Esophagus muscularis mucosa (tissue), 4 donors: ENCODE data around the gene CD99L2. TPM values are rescaled to one million over a fixed set of nuclear protein-coding genes. Genes with fewer than 3 reads are reported as not detected.
"Not testable (repeated sequence)": the region's sequence is repeated elsewhere in the genome, so short reads cannot be mapped to it uniquely, and the experiment has no call there.

Experiments used
- DNase-seq: peaks from one replicate; pipeline ENCODE4 v3.0.0-alpha.2; 2017; ENCODE audit errors: extremely low spot score
- H3K27ac ChIP-seq, 4 donors: fragments of 200-600 bp; sonication (generic); replicated peaks in 1 of 4; 1 replicate in 3 of 4; 2 replicates in 1 of 4; pipeline ENCODE4 v1.5.1; 2016 to 2019; ENCODE audit warnings: mild to moderate bottlenecking in 1 of 4
- H3K27me3 ChIP-seq, 4 donors: fragments of 200-600 bp; sonication (generic); one replicate each; pipeline versions ENCODE4 v1.5.1 to v1.6.0; 2016 to 2019
- H3K36me3 ChIP-seq, 4 donors: fragments of 200-600 bp; sonication (generic); one replicate each; pipeline ENCODE4 v1.5.1; 2016 to 2019
- H3K4me1 ChIP-seq, 4 donors: fragments of 200-600 bp; sonication (generic); one replicate each; pipeline ENCODE4 v1.5.1; 2016 to 2019
- H3K4me3 ChIP-seq, 4 donors: fragments of 200-600 bp; sonication (generic); 1 replicate in 2 of 4; 2 replicates in 2 of 4; pipeline ENCODE4 v1.5.1; 2016 to 2019; ENCODE audit warnings: mild to moderate bottlenecking in 4 of 4, moderate library complexity in 1 of 4
- H3K9me3 ChIP-seq, 4 donors: fragments of 200-600 bp; sonication (generic); 1 replicate in 3 of 4; 2 replicates in 1 of 4; pipeline ENCODE4 v1.5.1; 2016 to 2019
- EP300 ChIP-seq: sonication (generic); formaldehyde crosslinking; IDR thresholded peaks from one replicate; pipeline ENCODE4 v1.6.1; 2017; ENCODE audit warnings: antibody characterized with exemption
- POLR2A ChIP-seq: fragments of 450-650 bp; IDR thresholded peaks from one replicate; pipeline ENCODE4 v1.6.1; 2017; ENCODE audit warnings: antibody characterized with exemption, moderate library complexity, mild to moderate bottlenecking, low read depth
- POLR2AphosphoS5 ChIP-seq, 2 donors: sonication (generic); formaldehyde crosslinking; IDR thresholded peaks; one replicate each; pipeline ENCODE4 v1.6.1; 2017; ENCODE audit warnings: antibody characterized with exemption in 2 of 2
- WGBS: methylation state at CpG from one replicate; pipeline ENCODE4 v1.1.5; 2018; 5-methylcytosine and 5-hydroxymethylcytosine counted together
- intact Hi-C: fragments of 100-400 bp; cut with DNase I; formaldehyde crosslinking; loops from one replicate; pipeline ENCODE4 v1.15.1; 2023
- total RNA-seq, 4 donors: library from RNA; depleted of rRNA; stranded (reverse); fragments of >200 nt; gene quantifications; one replicate each; pipeline versions ENCODE4 v1.1.0 to v1.2.1, GENCODE V29; 2016
- TF ChIP-seq, protein P1 (sequence below), 3 experiments: fragments of 200-600 bp in 2 of 3; fragments of 450-650 bp in 1 of 3; sonication (generic) in 2 of 3; IDR thresholded peaks; one replicate each; pipeline ENCODE4 v1.5.1; 2017 to 2019; ENCODE audit warnings: antibody characterized with exemption in 3 of 3, mild to moderate bottlenecking in 2 of 3, moderate library complexity in 1 of 3

The CD99L2 gene
- total RNA-seq, 4 donors from 2014 or later: 61.0 to 91.5 (median 70.1) TPM

DNA sequence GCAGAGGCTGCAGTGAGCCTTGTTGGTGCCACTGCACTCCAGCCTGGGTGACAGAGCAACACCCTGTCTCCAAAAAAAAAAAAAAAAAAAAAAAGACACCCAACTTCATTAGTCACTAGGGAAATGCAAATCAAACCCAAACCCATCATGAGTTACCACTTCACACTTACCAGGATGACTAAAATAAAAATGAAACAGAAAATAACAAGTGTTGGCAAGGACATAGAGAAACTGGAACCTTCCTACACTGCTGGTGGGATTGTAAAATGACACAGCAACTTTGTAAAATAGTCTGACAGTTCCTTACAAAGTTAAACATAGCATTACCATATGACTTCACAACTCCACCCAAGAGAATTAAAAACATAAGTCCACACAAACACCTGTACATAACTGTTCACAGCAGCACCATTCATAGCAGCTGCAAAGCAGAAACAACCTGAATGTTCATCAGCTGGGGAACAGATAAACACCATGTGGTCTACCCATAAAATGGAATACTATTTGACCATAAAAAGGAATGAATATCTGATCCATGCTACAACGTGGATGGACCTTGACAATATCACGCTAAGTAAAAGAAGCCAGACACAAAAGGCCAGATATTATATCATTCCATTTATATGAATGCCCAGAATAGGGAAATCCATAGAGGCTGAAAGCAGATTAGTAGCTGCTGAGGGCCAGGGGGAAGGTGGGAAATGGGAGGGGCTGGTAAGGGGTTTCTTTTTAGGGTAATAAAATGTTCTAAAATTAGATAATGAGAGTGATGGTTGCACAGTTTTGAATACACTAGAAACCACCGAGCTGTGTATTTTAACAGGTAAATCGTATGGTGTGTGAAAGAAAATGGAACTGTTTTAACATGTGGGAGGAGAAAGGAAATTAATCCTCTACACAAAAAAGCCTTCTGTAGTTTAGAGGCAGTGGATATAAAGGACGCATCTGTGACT, 18.3 kb downstream of the CD99L2 start:
- TF ChIP-seq POLR2AphosphoS5 (IDR thresholded peaks at IDR 0.05) (no peak), POLR2A (no peak), EP300 (no peak)
- TF ChIP-seq, protein P1, sequence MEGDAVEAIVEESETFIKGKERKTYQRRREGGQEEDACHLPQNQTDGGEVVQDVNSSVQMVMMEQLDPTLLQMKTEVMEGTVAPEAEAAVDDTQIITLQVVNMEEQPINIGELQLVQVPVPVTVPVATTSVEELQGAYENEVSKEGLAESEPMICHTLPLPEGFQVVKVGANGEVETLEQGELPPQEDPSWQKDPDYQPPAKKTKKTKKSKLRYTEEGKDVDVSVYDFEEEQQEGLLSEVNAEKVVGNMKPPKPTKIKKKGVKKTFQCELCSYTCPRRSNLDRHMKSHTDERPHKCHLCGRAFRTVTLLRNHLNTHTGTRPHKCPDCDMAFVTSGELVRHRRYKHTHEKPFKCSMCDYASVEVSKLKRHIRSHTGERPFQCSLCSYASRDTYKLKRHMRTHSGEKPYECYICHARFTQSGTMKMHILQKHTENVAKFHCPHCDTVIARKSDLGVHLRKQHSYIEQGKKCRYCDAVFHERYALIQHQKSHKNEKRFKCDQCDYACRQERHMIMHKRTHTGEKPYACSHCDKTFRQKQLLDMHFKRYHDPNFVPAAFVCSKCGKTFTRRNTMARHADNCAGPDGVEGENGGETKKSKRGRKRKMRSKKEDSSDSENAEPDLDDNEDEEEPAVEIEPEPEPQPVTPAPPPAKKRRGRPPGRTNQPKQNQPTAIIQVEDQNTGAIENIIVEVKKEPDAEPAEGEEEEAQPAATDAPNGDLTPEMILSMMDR (IDR thresholded peaks at IDR 0.05): no peak
- no peak overlapping the region for H3K27ac ChIP-seq
- no peaks in the 10 kb centered on the region for H3K4me1 ChIP-seq
- H3K27me3 ChIP-seq: no peaks in the 10 kb centered on the region
- no peaks in the 10 kb centered on the region for H3K36me3 ChIP-seq
- H3K9me3 ChIP-seq: no peaks in the 10 kb centered on the region
- WGBS: 80% methylated on average over 5 of the region's 5 CpGs
- H3K4me3 ChIP-seq: no peak overlapping the region
- intact Hi-C loops: no loop called here
- no peak for DNase-seq

GRCh38 chrX:150875621-150876020, 22.8 kb downstream of the CD99L2 start:
- H3K27me3 ChIP-seq, H3K4me3 ChIP-seq, intact Hi-C loops, H3K36me3 ChIP-seq, H3K27ac ChIP-seq, H3K9me3 ChIP-seq, DNase-seq: not testable (repeated sequence)
- peaks cover 19 to 41% (median 33%) of the 10 kb centered on the region in 4 donors for H3K4me1 ChIP-seq
- WGBS: 70% methylated on average over 2 of the region's 2 CpGs

DNA sequence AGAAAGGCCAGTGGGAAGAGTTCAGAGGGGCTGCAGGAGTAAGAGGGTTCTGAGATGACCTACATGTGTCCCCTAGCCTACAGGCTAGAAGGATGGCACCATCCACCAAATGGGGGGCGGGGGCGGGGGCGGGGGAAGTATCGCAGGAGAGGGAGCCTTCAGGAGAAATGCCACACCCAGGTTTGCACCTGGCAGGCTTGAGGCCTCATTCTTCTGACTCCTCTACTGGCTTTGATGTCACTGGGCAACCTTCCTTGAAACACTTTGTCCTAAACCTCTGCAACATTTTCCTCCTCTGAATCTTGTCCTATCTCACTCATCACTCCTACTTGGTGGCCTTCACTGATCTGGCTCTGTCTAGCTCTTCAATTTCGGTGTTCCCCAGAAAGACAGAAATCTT, 24.0 kb downstream of the CD99L2 start:
- TF ChIP-seq EP300 (no peak), POLR2A (no peak), POLR2AphosphoS5 (IDR thresholded peaks at IDR 0.05) (no peak)
- TF ChIP-seq, protein P1 (IDR thresholded peaks at IDR 0.05): no peak
- no peaks in the 10 kb centered on the region for H3K9me3 ChIP-seq
- H3K4me3 ChIP-seq: no peak overlapping the region
- intact Hi-C loops: no loop called here
- H3K27me3 ChIP-seq: no peaks in the 10 kb centered on the region
- no peak for DNase-seq
- peaks cover 24 to 53% (median 45%) of the 10 kb centered on the region in 4 donors for H3K4me1 ChIP-seq
- peak overlapping the region; percentile 52 to 63 (median 60) for H3K27ac ChIP-seq
- H3K36me3 ChIP-seq: no peaks in the 10 kb centered on the region
- WGBS: 88% methylated on average over 5 of the region's 5 CpGs

DNA sequence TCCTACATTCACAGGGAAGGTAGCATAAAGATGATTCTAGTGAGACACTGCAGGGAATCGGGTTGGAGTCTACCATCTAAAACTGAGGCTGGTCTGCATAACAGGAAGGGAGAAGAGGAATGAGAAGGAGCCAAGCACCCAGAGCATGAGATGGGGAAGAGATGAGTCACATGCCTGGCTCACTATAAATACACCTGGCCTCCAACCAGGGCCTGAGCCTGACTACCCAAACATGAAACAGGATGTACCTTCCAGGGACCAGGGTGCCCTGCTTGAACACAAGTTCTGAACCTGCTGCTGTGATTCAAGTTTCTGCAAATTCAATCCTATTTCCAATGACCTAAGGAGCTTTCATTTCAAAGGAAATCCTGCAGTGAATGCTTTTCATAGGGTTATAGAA, 24.9 kb downstream of the CD99L2 start:
- TF ChIP-seq, protein P1 (IDR thresholded peaks at IDR 0.05): no peak
- TF ChIP-seq POLR2AphosphoS5 (IDR thresholded peaks at IDR 0.05): peak; percentile 41 to 51
- intact Hi-C loops: no loop called here

GRCh38 chrX:150872773-150873336, 25.6 kb downstream of the CD99L2 start:
- H3K4me1 ChIP-seq: peaks cover 24 to 62% (median 51%) of the 10 kb centered on the region in 4 donors
- no peak overlapping the region for H3K4me3 ChIP-seq
- 75% methylated on average over 8 of the region's 8 CpGs for WGBS
- peak overlapping the region; percentile 24 to 63 (median 40) for H3K27ac ChIP-seq
- H3K9me3 ChIP-seq: no peaks in the 10 kb centered on the region
- no peaks in the 10 kb centered on the region for H3K36me3 ChIP-seq
- TF ChIP-seq POLR2AphosphoS5 (IDR thresholded peaks at IDR 0.05) (no peak), POLR2A (no peak), EP300 (no peak)
- TF ChIP-seq, protein P1 (IDR thresholded peaks at IDR 0.05): no peak
- intact Hi-C loops: no loop called here
- H3K27me3 ChIP-seq: no peaks in the 10 kb centered on the region
- DNase-seq: no peak

More for the DNA sequence above, 24.9 kb downstream of the CD99L2 start:
- peak overlapping the region; percentile 52 to 63 (median 60) for H3K27ac ChIP-seq
- no peak overlapping the region for H3K4me3 ChIP-seq
- H3K9me3 ChIP-seq: no peaks in the 10 kb centered on the region
- DNase-seq: no peak
- 65% methylated on average over 1 of the region's 1 CpG for WGBS
- no peaks in the 10 kb centered on the region for H3K36me3 ChIP-seq
- H3K4me1 ChIP-seq: peaks cover 24 to 61% (median 51%) of the 10 kb centered on the region in 4 donors
- H3K27me3 ChIP-seq: no peaks in the 10 kb centered on the region
